GM10847 (cell line): ENCODE measurements around the gene CEP57L1.

Experiments used
- POLR2A ChIP-seq: IDR thresholded peaks from 2 replicates; pipeline ENCODE4 v1.6.1; 2011; ENCODE audit not compliant: insufficient read length; ENCODE audit errors: extremely low read depth

The CEP57L1 gene

GRCh38 chr6:109188115-109188411, 92.8 kb downstream of the CEP57L1 start:
- no peak for TF ChIP-seq POLR2A

- TF ChIP-seq POLR2A, result no peak
Observed at GRCh38 chr6:109192865-109193264, 97.6 kb downstream of the CEP57L1 start.

- no peak for TF ChIP-seq POLR2A
Observed at GRCh38 chr6:109194880-109195279, 99.6 kb downstream of the CEP57L1 start.

GRCh38 chr6:109197061-109197460, 101.8 kb downstream of the CEP57L1 start:
- TF ChIP-seq POLR2A, result no peak

- no peak for TF ChIP-seq POLR2A
Observed at GRCh38 chr6:109202409-109203264, 107.3 kb downstream of the CEP57L1 start.

GRCh38 chr6:109204511-109204910, 109.2 kb downstream of the CEP57L1 start:
- TF ChIP-seq POLR2A, result no peak

- TF ChIP-seq POLR2A, result no peak
Observed at GRCh38 chr6:109212683-109213082, 117.4 kb downstream of the CEP57L1 start.
